GM12874 (cell line): ENCODE data around the gene UGP2.

Experiments
- CTCF ChIP-seq: IDR thresholded peaks from 2 replicates; pipeline ENCODE4 v1.5.1; 2011; ENCODE audit warnings: low read depth, mild to moderate bottlenecking, control low read depth, low read length, moderate library complexity; ENCODE audit not compliant: insufficient read depth

Gene UGP2

GRCh38 chr2:63850204-63850571, 8.5 kb downstream of the UGP2 start:
- no peak for TF ChIP-seq CTCF

- TF ChIP-seq CTCF = no peak
These were observed 9.0 kb downstream of the UGP2 start for GRCh38 chr2:63850649-63851048.

GRCh38 chr2:63851691-63852311, 10.1 kb downstream of the UGP2 start:
- TF ChIP-seq CTCF = no peak

GRCh38 chr2:63853527-63854310, 12.0 kb downstream of the UGP2 start:
- TF ChIP-seq CTCF = no peak

GRCh38 chr2:63855418-63856302, 14.0 kb downstream of the UGP2 start:
- TF ChIP-seq CTCF = no peak

GRCh38 chr2:63856303-63856603, 14.6 kb downstream of the UGP2 start:
- no peak for TF ChIP-seq CTCF

- TF ChIP-seq CTCF = no peak
These were observed 16.6 kb downstream of the UGP2 start for GRCh38 chr2:63858291-63858690.
